ENCODE results near the gene LMNTD2. TPM values are rescaled to one million over a fixed set of nuclear protein-coding genes. Genes with fewer than 3 reads are reported as not detected.

LMNTD2 gene
- total and polyA plus RNA-seq, 2 of the 13 experiments (the other 11 are each of a cell fraction or from before 2014, with no cell fraction given): 1.1 to 3.1 TPM

DNA sequence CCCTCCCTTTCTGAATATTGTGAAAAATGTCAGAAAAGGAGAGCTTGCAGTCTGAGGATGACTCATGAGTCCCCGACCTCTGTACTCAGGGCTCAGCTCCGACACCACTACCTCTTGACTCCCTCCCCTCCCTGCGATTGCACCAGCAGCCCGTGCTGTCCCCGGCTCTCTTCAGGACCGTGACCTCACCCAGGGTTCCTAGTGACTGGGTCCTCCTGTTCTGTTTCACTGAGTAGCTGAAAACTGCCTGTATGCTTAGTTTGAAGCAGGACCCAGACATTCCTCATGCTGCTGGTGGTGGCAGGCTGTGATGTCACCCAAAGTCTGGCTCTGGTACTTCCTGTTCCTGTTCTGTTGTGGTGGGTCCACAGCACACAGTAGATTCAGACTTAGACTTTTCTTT lies 27.4 kb upstream of the LMNTD2 start (continued):
- no peak for TF ChIP-seq ZNF550 (CRISPR knock-in tag; IDR thresholded peaks at IDR 0.05; ENCODE audit: borderline replicate concordance)
- TF ChIP-seq ZSCAN29 (CRISPR knock-in tag; conservative IDR thresholded peaks at IDR 0.05): no peak
- peak; percentile 87 for TF ChIP-seq MED1 (CRISPR knock-in tag; IDR thresholded peaks at IDR 0.05)
- 0 out of 2 replicates have a peak, but pooled peaks have one; percentile 8 for TF ChIP-seq NFE2L2 (IDR thresholded peaks at IDR 0.05; ENCODE audit: low read length)
- no peak for TF ChIP-seq ZNF367 (CRISPR knock-in tag; IDR thresholded peaks at IDR 0.05; ENCODE audit: borderline replicate concordance)
- TF ChIP-seq, protein P1, sequence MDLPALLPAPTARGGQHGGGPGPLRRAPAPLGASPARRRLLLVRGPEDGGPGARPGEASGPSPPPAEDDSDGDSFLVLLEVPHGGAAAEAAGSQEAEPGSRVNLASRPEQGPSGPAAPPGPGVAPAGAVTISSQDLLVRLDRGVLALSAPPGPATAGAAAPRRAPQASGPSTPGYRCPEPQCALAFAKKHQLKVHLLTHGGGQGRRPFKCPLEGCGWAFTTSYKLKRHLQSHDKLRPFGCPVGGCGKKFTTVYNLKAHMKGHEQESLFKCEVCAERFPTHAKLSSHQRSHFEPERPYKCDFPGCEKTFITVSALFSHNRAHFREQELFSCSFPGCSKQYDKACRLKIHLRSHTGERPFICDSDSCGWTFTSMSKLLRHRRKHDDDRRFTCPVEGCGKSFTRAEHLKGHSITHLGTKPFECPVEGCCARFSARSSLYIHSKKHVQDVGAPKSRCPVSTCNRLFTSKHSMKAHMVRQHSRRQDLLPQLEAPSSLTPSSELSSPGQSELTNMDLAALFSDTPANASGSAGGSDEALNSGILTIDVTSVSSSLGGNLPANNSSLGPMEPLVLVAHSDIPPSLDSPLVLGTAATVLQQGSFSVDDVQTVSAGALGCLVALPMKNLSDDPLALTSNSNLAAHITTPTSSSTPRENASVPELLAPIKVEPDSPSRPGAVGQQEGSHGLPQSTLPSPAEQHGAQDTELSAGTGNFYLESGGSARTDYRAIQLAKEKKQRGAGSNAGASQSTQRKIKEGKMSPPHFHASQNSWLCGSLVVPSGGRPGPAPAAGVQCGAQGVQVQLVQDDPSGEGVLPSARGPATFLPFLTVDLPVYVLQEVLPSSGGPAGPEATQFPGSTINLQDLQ (CRISPR knock-in tag; IDR thresholded peaks at IDR 0.05): no peak
- no peak for TF ChIP-seq ZNF235 (CRISPR knock-in tag; IDR thresholded peaks at IDR 0.05; ENCODE audit: borderline replicate concordance)
- TF ChIP-seq ZNF850 (CRISPR knock-in tag; conservative IDR thresholded peaks at IDR 0.05): no peak
- 0 out of 2 replicates have a peak, but pooled peaks have one; percentile 38 for TF ChIP-seq ZFP36L1 (CRISPR knock-in tag; IDR thresholded peaks at IDR 0.05)
- TF ChIP-seq ZNF44 (CRISPR knock-in tag; IDR thresholded peaks at IDR 0.05): no peak
- TF ChIP-seq ZBTB21 (CRISPR knock-in tag; IDR thresholded peaks at IDR 0.05): peak; percentile 92
- TF ChIP-seq, protein P2, sequence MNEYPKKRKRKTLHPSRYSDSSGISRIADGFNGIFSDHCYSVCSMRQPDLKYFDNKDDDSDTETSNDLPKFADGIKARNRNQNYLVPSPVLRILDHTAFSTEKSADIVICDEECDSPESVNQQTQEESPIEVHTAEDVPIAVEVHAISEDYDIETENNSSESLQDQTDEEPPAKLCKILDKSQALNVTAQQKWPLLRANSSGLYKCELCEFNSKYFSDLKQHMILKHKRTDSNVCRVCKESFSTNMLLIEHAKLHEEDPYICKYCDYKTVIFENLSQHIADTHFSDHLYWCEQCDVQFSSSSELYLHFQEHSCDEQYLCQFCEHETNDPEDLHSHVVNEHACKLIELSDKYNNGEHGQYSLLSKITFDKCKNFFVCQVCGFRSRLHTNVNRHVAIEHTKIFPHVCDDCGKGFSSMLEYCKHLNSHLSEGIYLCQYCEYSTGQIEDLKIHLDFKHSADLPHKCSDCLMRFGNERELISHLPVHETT (CRISPR knock-in tag; conservative IDR thresholded peaks at IDR 0.05): no peak
- TF ChIP-seq ZNF839 (CRISPR knock-in tag; IDR thresholded peaks at IDR 0.05; ENCODE audit: borderline replicate concordance): no peak
- TF ChIP-seq ZNF749 (CRISPR knock-in tag; IDR thresholded peaks at IDR 0.05; ENCODE audit: borderline replicate concordance): peak; percentile 27; the same call in 1 of the 2 replicates
- TF ChIP-seq ZKSCAN8 (CRISPR knock-in tag; IDR thresholded peaks at IDR 0.05; ENCODE audit: borderline replicate concordance): peak; percentile 77; the same call in 1 of the 2 replicates
- TF ChIP-seq NFRKB (IDR thresholded peaks at IDR 0.05): no peak
- TF ChIP-seq MLLT10 (CRISPR knock-in tag; IDR thresholded peaks at IDR 0.05): no peak
- peak; percentile 97 for TF ChIP-seq CEBPG (CRISPR knock-in tag; IDR thresholded peaks at IDR 0.05)
- TF ChIP-seq PTBP1 (IDR thresholded peaks at IDR 0.05; ENCODE audit: low read depth, low read length, poor library complexity, severe bottlenecking): no peak
- TF ChIP-seq, protein P3, sequence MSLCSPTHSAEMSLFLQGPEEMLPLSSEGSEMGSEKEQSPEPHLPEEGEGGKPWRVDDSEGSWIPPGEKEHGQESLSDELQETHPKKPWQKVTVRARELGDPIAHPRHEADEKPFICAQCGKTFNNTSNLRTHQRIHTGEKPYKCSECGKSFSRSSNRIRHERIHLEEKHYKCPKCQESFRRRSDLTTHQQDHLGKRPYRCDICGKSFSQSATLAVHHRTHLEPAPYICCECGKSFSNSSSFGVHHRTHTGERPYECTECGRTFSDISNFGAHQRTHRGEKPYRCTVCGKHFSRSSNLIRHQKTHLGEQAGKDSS (CRISPR knock-in tag; IDR thresholded peaks at IDR 0.05; ENCODE audit: borderline replicate concordance, low read depth): peak; percentile 49; the same call in 1 of the 2 replicates
- no peak for TF ChIP-seq MTF2 (CRISPR knock-in tag; IDR thresholded peaks at IDR 0.05; ENCODE audit: borderline replicate concordance)
- no peak for TF ChIP-seq MZF1 (CRISPR knock-in tag; IDR thresholded peaks at IDR 0.05; ENCODE audit: borderline replicate concordance)
- no peak for TF ChIP-seq ZEB1 (IDR thresholded peaks at IDR 0.05; ENCODE audit: insufficient replicate concordance, low read depth)
- peak; percentile 50; the same call in 1 of the 2 replicates for TF ChIP-seq GABPB1 (CRISPR knock-in tag; IDR thresholded peaks at IDR 0.05)

Data from HepG2 (cell line).